Measurements from ENCODE around the gene PRPF6.
"Not testable (repeated sequence)": the region's sequence is repeated elsewhere in the genome, so short reads cannot be mapped to it uniquely, and the experiment has no call there.

PRPF6 gene

DNA sequence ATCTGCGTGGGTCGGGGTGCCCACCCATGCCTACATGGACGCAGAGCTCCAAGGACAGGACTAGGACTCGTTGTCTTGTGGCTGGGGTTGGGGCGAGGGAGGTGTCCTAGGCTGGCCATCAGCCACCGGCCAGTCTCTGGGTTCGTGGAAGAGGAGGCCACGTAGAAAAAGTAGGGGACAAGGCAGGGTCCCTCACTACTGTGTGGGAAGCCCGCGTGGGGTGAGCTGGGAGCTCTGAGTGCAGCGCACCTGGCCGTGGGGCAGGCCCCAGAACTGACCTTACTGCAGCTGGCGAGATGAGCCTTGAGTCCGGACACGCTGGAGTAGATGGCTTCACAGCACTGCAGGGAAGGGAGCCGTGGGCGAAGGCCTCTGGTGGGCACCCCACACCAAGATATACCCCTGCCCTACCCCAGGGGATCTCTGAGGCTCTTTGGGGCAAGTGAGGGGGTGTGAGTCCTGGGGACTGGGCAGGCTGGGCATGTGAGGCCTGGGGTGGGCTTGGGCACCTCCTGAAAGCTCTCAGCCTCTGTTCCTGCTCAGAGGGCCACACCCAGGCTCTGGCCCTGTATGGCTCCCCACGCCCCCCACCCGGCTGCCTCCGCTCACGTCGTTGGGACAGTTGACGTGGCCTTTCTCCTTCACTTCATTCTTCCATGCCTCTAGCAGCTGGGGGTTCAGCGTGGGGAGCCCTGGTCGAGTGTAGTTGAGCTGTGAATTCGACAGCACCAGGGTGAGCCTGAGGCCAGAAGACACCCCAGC is 19.1 kb upstream of the PRPF6 start:
- FAIRE-seq, result no peak

DNA sequence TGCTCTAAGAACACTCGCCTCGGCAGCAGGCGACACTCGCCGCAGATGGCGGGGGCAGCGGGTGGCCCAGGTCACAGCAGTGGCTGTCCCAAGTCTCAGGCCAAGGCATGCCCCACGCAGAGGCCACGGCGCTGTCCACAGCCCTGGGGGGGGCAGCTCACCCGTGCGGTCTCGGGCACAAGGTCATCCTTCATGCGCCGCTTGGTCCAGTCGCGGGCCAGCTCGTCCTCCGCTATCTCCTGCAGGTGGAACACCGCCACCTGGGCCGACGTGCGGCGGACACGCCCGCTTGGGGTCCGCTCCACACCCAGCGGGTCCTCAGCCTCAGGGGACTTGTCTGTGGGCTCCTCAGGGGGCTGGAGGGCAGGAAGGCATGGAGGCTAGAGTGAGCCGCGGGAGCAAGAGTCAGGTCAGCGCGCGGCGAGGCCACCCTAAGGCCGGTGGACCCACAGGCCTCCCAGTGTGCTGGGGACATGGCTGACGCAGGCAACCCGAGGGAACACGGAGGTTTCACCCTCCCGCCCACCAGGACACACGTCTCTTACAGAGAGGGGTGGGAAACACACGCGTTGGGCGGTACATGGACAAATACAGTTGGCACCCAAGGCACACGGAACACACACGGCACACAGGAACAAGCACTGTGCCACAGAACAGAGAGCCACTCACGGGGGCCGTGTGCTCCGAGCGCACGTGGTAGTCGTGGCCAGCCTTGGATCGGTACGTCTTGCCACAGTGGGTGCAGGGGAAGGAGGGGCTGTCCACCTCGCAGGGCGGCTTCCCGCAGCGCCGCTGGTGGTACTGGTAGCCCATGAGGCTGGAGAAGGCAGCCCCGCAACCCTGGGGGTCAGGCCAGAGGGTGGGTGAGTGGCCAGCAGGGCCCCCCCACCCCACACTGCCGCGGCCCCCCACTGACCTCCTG is 18.2 kb upstream of the PRPF6 start:
- no peak for FAIRE-seq

GRCh38 chr20:63963348-63963741 is 17.6 kb upstream of the PRPF6 start:
- no peak for FAIRE-seq

- FAIRE-seq, result no peak
These were observed 17.1 kb upstream of the PRPF6 start for GRCh38 chr20:63963784-63964301.

- no peak for FAIRE-seq
These were observed 16.5 kb upstream of the PRPF6 start for GRCh38 chr20:63964412-63964811.

- no peak for FAIRE-seq
These were observed 14.6 kb upstream of the PRPF6 start for GRCh38 chr20:63966172-63966943.

- FAIRE-seq, result no peak
These were observed 14.0 kb upstream of the PRPF6 start for GRCh38 chr20:63966944-63967322.

DNA sequence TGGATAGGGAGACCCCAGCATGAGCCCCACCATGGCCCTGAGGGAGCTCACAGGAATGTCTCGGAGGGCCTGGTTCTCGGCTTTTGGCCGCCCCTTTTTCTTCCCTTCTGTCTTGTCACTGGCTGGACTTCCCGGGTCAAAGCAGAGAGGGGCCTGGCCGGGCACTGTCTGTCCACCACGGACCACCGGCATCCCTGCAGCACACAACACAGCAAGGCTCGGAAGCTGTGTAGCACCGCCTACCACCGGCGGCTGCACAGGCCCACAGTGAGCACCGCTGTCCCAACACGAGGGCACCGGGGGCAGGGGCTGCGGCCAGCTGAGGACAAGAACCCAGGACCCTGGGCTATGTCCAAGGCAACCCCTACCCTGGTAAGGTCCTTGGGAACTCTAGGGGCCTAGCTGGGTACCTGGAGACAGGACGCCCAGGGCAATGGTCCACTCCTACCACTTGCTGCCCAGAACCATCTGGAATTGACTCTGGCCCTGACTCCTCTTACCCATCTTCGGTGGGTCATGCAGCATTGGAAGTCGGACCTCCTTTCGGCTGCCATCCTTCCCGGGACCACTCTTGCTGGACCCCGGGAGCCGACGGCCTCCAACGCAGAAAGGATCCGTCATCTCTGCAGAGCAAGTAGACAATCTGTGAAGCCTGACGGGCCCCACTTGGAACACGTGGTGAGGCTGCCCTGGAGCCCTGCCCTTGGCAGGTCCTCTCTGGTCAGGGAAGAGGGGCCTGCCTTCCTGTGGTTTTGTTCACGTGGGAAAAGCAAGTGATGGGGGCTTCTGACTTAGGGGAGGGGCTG is 13.4 kb upstream of the PRPF6 start:
- no peak for FAIRE-seq

DNA sequence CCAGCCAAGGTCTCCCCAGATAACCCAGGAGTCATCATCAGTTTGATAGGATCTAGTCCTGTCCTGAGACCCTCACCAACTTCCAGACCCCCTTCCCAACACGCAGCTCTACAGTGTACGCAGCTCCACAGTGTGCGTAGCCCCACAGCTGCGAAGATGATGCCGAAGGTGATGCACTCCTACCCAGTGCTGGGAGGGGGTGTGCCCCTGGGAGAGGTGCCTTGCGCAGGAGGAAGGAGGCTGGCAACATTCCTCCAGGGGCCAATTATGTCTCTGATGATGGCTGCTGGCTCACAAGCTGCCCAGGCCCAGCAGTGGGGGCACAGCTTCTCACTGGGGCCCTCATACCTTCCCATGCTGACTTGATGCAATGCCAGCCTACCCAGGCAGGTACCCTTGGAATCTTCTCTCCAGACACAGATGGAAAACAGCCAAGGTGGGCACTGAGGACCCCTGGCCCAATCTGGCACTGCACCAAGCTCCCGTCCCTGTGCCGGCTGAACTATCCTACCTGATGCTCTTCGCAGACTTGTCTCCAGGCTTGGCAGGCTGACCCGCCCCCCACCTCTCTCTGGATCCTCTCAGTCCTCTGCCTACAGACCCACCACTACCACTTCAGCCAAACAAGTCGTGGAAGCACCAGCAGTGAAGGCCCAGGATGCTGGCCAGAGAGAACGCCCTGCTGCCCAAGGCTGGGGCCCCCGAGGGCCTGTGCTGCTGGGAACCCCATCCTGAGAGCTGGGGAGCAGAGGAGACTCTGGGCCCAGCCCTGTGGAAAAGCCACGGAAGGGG is 12.6 kb upstream of the PRPF6 start:
- no peak for FAIRE-seq

DNA sequence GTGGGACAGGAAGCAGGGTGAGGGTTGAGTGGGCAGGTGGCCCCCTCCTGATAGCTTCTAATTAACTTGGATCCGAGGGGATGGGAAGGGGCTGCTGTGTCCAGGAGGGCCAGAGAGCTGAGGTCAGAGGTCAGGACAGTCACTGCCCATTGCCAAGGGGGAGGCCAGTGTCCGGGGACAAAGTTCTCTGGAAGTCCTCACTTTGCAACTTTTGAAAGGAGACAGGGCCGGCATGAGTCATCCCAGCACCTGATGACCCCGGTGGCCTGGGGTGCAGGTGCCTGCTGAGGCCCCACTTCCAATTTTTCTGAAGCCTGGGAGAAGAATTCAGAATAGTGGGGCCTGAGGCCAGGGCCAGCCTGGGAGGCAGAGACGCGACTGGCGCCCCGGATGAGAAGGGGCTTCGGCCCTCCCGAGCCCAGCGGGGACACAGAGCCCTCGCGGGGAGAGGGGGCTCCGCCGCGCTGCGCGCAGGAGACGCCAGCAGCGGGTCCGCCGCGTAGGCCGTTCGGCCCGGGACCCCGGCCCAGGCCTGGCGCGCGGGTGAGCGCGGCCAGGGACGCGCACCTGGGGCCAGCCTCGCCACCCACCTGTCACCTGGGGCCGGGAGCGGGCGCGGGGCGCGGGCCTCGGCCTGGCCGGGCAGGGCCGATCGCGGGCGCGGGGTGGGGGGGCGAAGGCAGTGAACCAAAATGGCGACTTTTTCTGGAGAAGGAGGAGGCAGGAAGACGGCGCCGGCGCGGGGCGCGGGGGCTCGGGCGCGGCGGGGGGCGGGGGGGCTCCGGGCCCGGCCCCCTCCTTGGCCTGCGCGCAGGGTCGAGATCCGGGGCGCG is 11.8 kb upstream of the PRPF6 start:
- FAIRE-seq, result no peak

DNA sequence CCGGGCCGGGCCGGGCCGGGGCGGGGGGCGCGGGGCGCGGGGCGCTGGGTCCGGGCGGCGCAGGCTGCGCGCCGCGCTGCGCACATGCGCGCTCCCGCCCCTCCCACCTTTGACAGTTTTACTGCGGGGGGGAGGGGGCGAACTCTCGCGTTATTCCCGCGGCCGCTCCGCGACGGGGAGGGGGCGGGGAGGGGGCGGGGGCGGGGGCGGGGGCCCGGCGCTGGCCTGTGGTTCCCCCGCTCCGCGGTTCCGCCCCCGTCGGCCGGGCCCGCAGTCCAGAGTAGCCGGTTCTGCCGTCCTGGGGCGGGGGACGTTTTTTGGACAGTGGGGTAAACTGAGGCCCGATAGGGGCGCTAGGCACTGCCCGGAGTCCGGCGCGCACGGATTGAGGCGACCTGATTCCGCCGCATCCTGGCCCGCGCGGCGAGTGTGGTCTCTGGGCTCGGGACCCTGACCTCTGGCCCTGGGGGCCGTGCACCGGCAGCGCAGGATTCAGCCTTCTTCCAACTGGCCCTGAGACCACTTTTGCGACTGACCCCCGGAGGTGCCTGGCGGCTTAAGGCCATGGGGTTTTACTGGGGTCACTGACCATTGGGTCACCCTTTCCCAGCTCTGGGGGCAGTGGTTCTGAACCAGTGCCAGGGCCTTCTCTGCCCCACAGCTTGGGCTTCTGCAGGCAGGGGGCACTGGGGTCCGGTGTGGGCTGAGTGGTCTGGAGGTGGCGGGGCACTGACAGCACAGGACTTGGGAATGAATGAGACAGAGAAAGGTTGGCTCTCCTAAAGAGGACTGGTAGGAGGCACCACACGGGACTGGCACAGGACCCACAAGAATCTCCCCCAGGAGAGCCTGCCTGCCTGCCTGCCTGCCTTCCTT is 10.9 kb upstream of the PRPF6 start, which contains the start of gene ZNF512B:
Gene ZNF512B, minus strand, starts transcription at position 93 of the 876 bp plus-strand sequence. CDS start 1,980 bp downstream, outside the sequence.
- FAIRE-seq, result no peak

DNA sequence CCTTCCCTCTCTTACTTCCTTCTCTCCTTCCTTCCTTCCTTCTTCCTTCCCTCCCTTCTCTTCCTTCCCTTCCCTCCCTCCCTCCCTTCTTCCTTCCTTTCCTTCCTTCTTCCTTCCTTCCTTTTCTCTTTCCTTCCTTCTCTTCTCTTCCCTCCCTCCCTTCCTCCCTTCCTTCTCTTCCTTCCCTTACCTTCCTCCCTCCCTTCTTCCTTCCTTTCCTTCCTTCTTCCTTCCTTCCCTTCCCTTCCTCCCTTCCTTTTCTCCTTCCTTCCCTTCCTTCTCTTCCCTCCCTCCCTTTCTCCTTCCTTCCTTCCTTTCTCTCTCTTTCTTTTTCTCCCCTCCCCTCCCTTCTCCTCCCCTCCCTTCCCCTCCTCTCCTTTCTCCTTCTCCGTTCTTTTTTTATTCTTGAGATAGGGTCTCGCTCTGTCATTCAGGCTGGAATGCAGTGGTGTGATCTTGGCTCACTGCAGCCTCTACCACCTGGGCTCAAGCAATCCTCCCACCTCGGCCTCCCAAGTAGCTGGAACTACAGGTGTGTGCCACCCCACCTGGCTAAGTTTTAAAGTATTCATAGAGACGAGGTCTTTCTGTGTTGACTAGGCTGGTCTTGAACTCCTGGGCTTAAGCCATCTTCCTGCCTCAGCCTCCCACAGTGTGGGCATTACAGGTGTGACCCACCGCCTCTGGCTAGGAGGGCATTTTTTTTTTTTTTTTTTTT is 10.1 kb upstream of the PRPF6 start:
- FAIRE-seq, result no peak

GRCh38 chr20:63971960-63972311 is 9.0 kb upstream of the PRPF6 start:
- FAIRE-seq, result not testable (repeated sequence)

- no peak for FAIRE-seq
These were observed 8.4 kb upstream of the PRPF6 start for GRCh38 chr20:63972312-63973159.

DNA sequence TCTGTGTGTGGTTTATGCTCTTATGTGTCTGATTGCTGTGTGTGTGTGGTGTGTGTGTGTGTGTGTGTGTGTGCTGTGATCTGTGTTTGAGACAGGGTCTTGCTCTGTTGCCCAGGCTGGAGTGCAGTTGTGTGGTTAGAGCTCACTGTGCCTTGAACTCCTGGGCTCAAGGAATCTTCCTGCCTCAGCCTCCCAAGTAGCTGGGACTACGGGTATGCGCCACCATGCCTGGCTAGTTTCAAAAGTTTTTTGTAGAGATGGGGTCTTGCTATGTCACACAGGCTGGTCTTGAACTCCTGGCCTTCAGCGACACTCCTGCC is 7.8 kb upstream of the PRPF6 start:
- no peak for FAIRE-seq

GRCh38 chr20:63973636-63974401 is 7.1 kb upstream of the PRPF6 start:
- peak; percentile 46 for FAIRE-seq

All from G401.6 (cell line).